ENCODE measurements around the gene SLC9C2.
"Not testable (repeated sequence)": the region's sequence is repeated elsewhere in the genome, so short reads cannot be mapped to it uniquely, and the experiment has no call there.

The SLC9C2 gene

GRCh38 chr1:173520799-173521198, 82.1 kb downstream of the SLC9C2 start:
- no peak for DNase-seq

DNA sequence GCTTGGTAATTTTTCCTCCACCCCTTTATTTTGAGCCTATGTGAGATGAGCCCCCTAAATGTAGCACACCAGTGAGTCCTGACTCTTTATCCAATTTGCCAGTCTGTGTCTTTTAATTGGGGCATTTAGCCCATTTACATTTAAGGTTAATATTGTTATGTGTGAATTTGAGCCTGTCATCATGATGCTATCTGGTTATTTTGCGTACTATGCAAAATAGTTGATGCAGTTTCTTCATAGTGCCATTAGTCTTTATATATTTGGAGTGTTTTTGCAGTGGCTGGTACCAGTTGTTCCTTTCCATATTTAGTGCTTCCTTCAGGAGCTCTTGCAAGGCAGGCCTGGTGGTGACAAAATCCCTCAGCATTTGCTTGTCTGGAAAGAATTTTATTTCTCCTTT, 88.4 kb downstream of the SLC9C2 start:
- not testable (repeated sequence) for DNase-seq

DNA sequence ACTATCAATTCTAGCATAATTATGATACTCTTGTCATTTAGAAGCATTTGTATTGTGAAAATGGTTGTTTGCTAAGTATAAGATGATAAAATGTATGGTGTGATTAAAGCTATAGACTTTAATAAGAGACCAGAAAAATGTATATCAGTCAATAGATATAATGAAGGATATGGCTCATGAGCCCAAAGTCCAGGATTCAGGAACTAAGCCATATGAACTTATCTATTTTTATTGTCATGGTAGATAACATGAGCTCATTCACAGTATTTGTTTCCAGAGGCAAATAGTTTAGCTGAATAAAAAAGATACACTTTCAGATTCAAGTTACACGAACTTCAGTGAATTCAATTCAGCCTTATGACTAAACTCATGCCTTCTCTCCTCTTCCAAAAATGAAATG, 93.1 kb downstream of the SLC9C2 start:
- no peak for DNase-seq

DNA sequence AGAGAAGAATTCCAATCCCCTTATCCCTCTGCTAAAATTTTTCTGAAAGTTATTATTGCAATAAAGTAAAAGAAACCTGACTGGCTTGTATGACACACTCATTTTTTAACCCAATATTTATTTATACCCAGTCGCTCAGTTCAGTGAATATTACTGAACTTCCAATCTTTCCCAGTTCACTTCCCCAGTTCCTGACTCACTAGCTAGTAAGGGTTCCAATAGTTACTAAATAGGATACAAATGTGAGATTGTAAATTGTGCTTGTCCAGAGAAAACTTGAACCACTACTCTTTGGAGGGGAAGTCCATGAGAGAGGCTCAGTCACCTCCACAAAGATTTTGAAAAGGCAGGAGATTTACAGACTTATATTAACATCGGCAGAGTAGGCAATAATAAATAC, 94.3 kb downstream of the SLC9C2 start:
- no peak for DNase-seq

DNA sequence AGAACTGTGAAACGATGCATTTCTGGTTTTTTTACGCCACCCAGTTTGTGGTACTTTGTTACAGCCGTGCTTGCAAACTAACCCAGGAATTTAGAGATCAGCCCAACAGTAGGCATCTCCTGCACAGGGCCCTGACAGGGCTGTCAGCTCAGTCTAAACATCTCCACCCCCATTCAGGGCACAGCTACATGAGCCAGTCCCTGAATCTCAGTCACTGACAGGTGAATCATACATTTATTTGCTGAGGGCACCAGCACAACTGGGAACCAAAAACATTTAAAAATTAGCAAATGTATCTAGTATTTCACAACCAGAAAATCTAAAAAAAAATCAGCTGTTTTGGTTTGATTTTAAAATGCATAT, 95.0 kb downstream of the SLC9C2 start:
- no peak for DNase-seq

DNA sequence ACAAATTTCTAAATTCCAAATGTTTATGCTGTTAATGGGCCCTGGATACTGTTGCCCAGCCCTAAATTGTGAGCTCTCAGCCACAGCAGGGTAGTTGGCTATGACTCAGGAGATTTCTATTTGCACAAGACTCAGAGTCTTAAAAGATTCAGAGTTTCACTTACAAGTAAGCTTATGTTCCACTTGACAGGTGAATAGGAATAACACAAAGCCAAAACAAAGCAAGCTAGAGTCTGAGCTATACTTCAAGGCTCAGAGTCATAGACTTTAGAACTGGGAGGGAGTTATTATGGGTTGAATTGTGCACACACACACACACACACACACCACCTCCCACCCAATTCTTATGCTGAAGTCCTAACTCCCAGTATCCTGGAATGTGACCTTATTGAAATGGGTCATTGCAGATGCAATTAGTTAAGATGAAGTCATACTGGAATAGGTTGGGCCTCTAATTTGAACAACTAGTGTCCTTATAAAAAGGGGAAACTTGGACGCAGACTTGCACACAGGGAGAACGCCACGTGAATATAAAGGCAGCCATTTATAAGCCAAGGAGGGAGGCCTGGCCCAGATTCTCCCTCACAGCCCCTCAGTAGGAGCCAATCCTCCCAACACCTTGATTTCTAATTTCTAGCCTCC, 95.5 kb downstream of the SLC9C2 start:
- no peak for DNase-seq

DNA sequence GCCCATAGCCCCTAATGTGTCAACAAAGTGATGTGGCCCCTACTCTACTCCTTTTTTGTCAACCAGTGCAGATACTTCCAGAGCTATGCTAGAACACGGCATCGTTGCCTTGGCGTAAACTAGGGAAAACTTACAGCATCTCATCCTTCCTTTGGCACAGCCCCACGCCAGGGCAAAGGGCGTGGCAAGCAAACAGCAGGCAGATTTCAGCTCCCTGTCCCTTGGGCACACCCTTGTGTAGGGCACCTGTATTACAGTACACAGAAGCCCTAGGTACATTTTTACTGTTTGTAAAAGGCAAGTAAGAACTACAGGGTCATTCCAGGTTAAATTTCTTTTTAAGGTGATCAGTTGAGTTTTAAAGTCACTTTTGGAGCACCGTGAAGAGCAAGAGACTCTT, 96.4 kb downstream of the SLC9C2 start:
- no peak for DNase-seq

DNA sequence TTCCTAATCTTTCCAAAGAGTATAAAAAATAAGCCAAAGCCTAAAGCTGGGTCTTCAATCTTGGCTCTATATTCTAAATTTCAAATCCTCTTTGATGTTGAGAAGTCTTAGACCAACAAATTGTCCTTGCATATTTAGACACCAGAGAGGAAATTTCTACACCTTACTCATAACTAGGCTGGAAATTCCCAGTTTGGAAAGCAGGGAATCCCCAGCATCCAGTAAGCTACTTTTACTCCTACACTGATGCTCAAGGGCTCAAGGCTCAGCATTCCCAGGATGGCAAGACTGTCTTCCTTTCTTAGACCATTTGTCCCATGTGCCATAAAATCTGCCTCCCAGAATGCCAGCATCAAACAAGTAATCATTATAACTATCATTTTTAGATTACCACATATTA, 97.5 kb downstream of the SLC9C2 start:
- no peak for DNase-seq

DNA sequence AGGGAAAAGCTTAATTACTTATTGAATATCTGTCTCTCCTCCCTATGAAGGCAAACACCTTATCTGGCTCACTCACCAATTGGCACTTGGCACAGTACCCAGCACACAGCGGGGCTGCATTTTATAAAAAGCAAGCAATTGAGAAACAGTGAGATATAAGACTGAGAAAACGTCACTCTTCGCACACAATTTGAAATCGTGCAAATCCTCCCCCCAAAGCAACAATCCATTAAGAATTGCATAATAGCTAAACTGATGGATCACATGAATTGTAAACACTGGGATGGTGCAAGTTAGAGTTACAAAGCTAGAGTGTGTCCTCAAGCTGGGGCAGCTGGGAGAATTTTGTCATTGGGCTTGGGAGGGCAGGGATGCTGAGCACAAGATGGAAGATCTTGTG, 98.6 kb downstream of the SLC9C2 start:
- DNase-seq: no peak

- DNase-seq: no peak
Observed at GRCh38 chr1:173503391-173503790, 99.5 kb downstream of the SLC9C2 start.

- DNase-seq: no peak
Observed at GRCh38 chr1:173502104-173502503, 100.8 kb downstream of the SLC9C2 start.

DNA sequence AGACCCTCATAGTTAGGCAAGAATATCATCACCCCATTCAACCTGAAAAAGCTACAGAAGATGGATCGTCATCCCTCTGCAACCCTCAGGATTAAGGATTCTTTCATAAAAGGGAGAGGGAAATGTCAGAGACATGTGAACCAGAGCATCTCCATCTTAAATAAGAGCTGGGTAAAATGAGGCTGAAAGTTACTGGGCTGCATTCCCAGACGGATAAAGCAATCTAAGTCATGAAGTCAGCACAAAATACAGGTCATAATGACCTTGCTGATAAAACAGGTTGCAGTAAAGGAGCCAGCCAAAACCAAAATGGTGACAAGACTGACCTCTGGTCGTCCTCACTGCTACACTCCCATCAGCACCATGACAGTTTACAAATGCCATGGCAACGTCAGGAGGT, 103.1 kb downstream of the SLC9C2 start:
- no peak for DNase-seq

- DNase-seq: no peak
Observed at GRCh38 chr1:173496757-173497320, 106.0 kb downstream of the SLC9C2 start.

DNA sequence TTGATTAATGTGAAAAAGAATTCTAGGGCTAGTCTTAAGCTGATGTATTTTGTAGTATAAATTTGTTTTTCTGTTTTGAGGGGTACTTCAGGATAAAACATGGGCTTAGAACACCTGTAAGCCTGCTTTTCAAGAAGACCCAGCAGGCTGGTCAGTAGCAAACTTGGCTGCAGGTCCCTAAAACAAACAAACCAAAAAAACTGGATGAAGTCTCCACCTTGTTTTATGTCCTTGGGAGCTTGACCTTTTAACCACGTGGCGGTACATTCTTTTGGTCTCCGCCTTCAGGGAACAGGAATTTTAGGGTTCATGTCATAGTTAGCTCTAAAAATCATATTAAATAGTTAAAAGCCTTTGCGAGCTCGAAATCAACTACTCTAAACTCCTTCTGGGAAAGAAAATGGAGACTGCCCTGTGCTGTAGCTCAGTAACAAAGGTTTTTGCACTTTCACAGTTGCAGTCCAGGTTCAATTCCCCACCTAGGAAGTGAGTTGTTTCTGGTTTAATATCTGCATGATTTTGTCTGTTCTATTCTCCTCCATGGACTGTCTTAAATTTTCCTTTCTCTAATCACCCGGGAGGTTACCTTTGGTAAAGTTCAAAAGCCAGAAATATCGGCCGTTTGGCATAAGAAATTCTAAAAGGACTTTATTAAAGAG, 107.1 kb downstream of the SLC9C2 start:
- no peak for DNase-seq

DNA sequence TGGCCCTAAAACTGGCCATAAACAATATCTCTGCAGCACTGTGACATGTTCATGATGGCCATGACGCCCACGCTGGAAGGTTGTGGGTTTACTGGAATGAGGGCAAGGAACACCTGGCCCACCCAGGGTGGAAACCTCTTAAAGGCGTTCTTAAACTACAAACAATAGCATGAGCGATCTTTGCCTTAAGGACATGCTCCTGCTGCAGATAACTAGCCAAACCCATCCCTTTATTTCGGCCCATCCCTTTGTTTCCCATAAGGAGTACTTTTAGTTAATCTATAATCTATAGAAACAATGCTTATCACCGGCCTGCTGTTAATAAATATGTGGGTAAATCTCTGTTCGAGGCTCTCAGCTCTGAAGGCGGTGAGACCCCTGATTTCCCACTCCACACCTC, 109.7 kb downstream of the SLC9C2 start:
- not testable (repeated sequence) for DNase-seq

GRCh38 chr1:173491508-173491907, 111.4 kb downstream of the SLC9C2 start:
- no peak for DNase-seq

DNA sequence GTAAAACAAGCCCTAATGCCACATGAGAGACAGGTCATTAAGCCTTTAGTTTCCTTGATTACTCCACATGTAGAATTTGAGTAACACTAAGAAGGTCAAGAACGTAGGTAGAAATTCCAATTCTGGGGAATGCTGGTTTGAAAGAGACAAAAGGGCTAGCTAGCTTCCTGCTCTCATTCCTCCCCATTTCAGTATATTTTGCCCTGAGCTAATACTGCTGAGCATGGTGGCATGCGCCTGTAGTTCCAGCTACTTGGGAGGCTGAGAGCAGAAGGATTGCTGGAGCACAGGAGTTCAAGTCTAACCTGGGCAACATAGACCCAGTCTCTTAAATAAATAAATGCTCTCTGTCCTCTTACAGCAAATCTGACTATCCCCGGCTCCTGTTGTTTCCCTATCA, 112.9 kb downstream of the SLC9C2 start:
- DNase-seq: no peak

- DNase-seq: no peak
Observed at GRCh38 chr1:173489149-173489600, 113.7 kb downstream of the SLC9C2 start.

GRCh38 chr1:173488001-173488400, 114.9 kb downstream of the SLC9C2 start:
- no peak for DNase-seq

- no peak for DNase-seq
Observed at GRCh38 chr1:173485401-173485800, 117.5 kb downstream of the SLC9C2 start.

DNA sequence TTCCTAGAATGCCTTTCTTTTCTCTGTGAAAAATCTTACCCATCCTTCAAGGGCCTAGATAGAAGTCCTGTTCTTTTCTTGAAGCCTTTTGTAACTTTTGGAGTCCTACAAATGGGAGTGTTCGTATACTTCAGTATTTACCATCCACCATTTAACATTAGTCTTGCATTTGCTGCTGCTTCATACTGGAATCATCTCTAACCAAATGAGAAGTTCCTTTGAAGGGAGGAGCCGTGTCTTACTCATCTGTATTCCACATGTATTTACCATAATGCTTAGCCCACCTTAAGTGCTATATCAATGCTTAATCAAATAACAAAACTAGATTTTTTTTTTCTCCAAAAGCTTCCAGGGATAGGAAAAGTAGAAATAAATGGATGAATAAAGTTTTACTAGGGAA, 118.6 kb downstream of the SLC9C2 start:
- DNase-seq: no peak

GRCh38 chr1:173482683-173483082, 120.2 kb downstream of the SLC9C2 start:
- DNase-seq: no peak

- no peak for DNase-seq
Observed at GRCh38 chr1:173481195-173481772, 121.6 kb downstream of the SLC9C2 start.

DNA sequence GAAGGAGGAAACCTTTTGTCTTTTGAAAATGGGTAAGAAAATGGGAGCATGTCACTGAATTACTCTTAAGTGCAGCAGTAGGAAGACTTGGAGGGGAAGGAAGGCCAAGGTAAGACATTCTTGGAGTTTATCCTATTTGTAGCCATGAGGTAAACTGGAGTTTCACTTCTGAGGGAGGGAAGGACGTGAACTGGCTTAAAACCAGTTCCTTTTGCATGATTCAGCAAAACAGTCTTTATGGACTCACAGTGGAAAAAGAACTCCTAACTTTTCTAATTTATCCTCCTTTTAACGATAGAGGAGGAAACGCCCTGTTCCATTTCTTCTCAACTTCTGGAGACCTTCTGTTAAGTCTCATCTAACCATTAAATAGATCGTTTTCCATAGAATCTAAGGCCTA, 123.2 kb downstream of the SLC9C2 start:
- no peak for DNase-seq

Data from SIG-M5 (cell line).